ENCODE results near the gene AOX1.

- TF ChIP-seq CTCF (IDR thresholded peaks at IDR 0.05; ENCODE audit: control extremely low read depth in 1 of 3, insufficient read depth in 1 of 3, low read depth in 1 of 3, low read length in 3 of 3) (no peak), POLR2A (IDR thresholded peaks at IDR 0.05; ENCODE audit: control extremely low read depth in 1 of 2, low read depth in 2 of 2, low read length in 2 of 2) (no peak), EGR1 (IDR thresholded peaks at IDR 0.05; ENCODE audit: borderline replicate concordance, low read depth, low read length) (no peak), EZH2 (IDR thresholded peaks at IDR 0.05; ENCODE audit: low read depth, low read length, severe bottlenecking) (no peak)
Measured at GRCh38 chr2:200625282-200625681, 39.5 kb downstream of the AOX1 start.
